ENCODE data around the gene ZNF80.

DNA sequence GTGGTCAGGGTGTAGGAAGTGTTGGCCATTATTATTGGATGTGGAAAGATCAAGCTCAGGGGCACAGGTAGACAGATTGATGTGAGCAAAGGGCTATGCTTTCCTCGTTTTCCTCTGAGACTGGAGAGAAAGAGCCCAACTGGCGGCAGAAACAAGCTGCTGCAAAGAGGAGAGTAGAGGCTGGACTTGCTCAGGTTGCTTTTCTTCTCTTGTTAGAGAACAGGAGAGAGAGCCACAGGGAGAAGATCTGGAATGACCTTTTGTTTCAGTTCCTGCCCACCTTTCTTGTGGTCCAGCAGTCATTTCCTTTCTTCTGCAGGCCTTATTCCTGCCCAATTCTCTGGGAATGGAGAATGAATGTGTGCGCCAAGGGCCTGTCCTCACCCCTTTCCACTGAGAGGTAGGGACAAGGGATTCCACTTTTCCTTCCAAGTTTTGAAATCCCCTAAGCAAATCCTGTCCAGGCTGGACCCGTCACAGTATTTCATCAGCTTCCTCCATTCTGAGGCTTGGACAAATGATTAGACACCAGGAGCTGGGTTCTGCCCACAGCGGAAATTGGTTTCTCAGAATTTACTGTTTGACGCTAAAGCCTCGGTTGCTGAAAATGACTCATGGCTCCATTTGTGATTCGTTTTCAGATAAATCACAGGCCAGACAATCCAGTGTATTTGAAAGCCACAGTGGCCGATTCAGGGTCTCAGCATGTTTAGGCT is 16.1 kb downstream of the ZNF80 start:
- TF ChIP-seq, protein P1, sequence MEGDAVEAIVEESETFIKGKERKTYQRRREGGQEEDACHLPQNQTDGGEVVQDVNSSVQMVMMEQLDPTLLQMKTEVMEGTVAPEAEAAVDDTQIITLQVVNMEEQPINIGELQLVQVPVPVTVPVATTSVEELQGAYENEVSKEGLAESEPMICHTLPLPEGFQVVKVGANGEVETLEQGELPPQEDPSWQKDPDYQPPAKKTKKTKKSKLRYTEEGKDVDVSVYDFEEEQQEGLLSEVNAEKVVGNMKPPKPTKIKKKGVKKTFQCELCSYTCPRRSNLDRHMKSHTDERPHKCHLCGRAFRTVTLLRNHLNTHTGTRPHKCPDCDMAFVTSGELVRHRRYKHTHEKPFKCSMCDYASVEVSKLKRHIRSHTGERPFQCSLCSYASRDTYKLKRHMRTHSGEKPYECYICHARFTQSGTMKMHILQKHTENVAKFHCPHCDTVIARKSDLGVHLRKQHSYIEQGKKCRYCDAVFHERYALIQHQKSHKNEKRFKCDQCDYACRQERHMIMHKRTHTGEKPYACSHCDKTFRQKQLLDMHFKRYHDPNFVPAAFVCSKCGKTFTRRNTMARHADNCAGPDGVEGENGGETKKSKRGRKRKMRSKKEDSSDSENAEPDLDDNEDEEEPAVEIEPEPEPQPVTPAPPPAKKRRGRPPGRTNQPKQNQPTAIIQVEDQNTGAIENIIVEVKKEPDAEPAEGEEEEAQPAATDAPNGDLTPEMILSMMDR (IDR thresholded peaks at IDR 0.05), result no peak
- TF ChIP-seq EP300 (IDR thresholded peaks at IDR 0.05) (no peak), POLR2AphosphoS5 (IDR thresholded peaks at IDR 0.05) (no peak)

Measured in suprapubic skin (tissue), 4 donors.